ENCODE measurements around the gene SHISA2. TPM values are rescaled to one million over a fixed set of nuclear protein-coding genes. Genes with fewer than 3 reads are reported as not detected.
"Not testable (repeated sequence)": the region's sequence is repeated elsewhere in the genome, so short reads cannot be mapped to it uniquely, and the experiment has no call there.

The SHISA2 gene
- total RNA-seq, 1 experiment from 2014 or later: 8.1 TPM

- H3K27ac ChIP-seq (ENCODE audit: insufficient read length, low read depth, low read length): no peak overlapping the region
- H2BK120ac ChIP-seq (ENCODE audit: low read depth, low read length, poor library complexity, severe bottlenecking): no peak overlapping the region
- no peak overlapping the region for H3K4ac ChIP-seq (ENCODE audit: low read depth, low read length)
- Mint-ChIP-seq H3K9me3 (peaks cover 7 to 8% of the 10 kb centered on the region in 2 experiments), H3K4me1 (peaks cover 5 to 9% of the 10 kb centered on the region in 2 experiments), H3K27me3 (ENCODE audit: low read depth) (no peaks in the 10 kb centered on the region; the same call in 1 of the 2 replicates), H3K36me3 (ENCODE audit: insufficient read depth in 1 of 3, low read depth in 3 of 3) (peaks cover 0 to 5% (median 0%) of the 10 kb centered on the region in 3 experiments; a peak in 2 of 7 replicates), H3K4me3 (no peak overlapping the region), H3K27ac (no peak overlapping the region)
- no peak overlapping the region for H4K5ac ChIP-seq (ENCODE audit: insufficient read length, low read depth, low read length)
- no peak for DNase-seq
- H3K79me1 ChIP-seq (ENCODE audit: insufficient read depth, low read depth, low read length, poor library complexity, severe bottlenecking): no peaks in the 10 kb centered on the region
- H4K91ac ChIP-seq (ENCODE audit: insufficient read length, low read depth, low read length): no peak overlapping the region
- H3K9me3 ChIP-seq (ENCODE audit: control insufficient read depth, low read depth, low read length): no peaks in the 10 kb centered on the region
- H3K14ac ChIP-seq (ENCODE audit: insufficient read depth, low read length): no peak overlapping the region
- no peak overlapping the region for H2AFZ ChIP-seq (ENCODE audit: low read length)
- H4K8ac ChIP-seq (replicated peaks; ENCODE audit: insufficient read length, low read depth, low read length): no peak overlapping the region
- no peak overlapping the region for H2BK15ac ChIP-seq (ENCODE audit: low read depth, low read length)
- no peaks in the 10 kb centered on the region for H4K20me1 ChIP-seq (ENCODE audit: control insufficient read depth, insufficient read depth, insufficient read length)
- no peak overlapping the region for H2BK20ac ChIP-seq (ENCODE audit: low read depth, low read length, poor library complexity, severe bottlenecking)
- no peaks in the 10 kb centered on the region for H3K27me3 ChIP-seq (ENCODE audit: insufficient read depth, low read length)
- no peak overlapping the region for H3K9ac ChIP-seq (ENCODE audit: extremely low read depth, insufficient read length, low read length)
- H2BK5ac ChIP-seq (ENCODE audit: insufficient read length, low read length): no peak overlapping the region
- H3K4me1 ChIP-seq (ENCODE audit: insufficient read depth, low read length): no peaks in the 10 kb centered on the region
- no peak overlapping the region for H3K23ac ChIP-seq (ENCODE audit: insufficient read length, low read depth, low read length)
- TF ChIP-seq, protein P1, sequence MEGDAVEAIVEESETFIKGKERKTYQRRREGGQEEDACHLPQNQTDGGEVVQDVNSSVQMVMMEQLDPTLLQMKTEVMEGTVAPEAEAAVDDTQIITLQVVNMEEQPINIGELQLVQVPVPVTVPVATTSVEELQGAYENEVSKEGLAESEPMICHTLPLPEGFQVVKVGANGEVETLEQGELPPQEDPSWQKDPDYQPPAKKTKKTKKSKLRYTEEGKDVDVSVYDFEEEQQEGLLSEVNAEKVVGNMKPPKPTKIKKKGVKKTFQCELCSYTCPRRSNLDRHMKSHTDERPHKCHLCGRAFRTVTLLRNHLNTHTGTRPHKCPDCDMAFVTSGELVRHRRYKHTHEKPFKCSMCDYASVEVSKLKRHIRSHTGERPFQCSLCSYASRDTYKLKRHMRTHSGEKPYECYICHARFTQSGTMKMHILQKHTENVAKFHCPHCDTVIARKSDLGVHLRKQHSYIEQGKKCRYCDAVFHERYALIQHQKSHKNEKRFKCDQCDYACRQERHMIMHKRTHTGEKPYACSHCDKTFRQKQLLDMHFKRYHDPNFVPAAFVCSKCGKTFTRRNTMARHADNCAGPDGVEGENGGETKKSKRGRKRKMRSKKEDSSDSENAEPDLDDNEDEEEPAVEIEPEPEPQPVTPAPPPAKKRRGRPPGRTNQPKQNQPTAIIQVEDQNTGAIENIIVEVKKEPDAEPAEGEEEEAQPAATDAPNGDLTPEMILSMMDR (conservative IDR thresholded peaks at IDR 0.05): peak; percentile 61
- no peak overlapping the region for H2AK5ac ChIP-seq (ENCODE audit: insufficient read length, low read length)
- H3T11ph ChIP-seq (ENCODE audit: low read length): no peak overlapping the region
- no peaks in the 10 kb centered on the region for H3K23me2 ChIP-seq (ENCODE audit: insufficient read length, low read depth, low read length, poor library complexity, severe bottlenecking)
- H2BK12ac ChIP-seq (ENCODE audit: insufficient read length, low read depth, low read length): no peak overlapping the region
- no peak overlapping the region for H3K18ac ChIP-seq (ENCODE audit: insufficient read length, low read depth, low read length)
- WGBS (ENCODE audit: extremely low coverage, insufficient read length, low lambda C conversion rate): no CpG with 5 or more reads among the region's 1 CpG
- H3K4me2 ChIP-seq (ENCODE audit: insufficient read depth, insufficient read length, low read length): no peak overlapping the region
- no peaks in the 10 kb centered on the region for H3K79me2 ChIP-seq (ENCODE audit: insufficient read depth, low read length)
- no peak overlapping the region for H3K56ac ChIP-seq (ENCODE audit: insufficient read length, low read depth, low read length)
Observed at GRCh38 chr13:26095338-26095737, 43.5 kb upstream of the SHISA2 start.

DNA sequence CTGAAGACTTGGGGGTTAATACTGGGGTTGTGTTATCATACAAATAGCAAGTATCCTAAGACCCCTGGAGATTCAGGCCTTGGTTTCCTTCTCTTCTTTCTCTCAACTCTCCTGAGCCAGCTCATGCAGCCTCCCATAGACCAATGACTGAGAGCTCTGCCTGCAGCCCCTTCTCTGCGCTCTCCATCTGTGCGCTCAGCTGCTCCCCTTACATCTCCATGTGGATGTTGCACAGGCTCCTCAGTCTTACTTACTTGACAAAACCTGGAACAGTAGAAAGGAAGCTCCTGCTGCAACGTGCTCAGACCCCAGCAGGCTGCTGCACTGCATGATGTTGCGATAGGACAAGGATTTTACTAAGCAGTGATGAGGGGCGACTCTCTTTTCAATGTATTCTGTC is 25.0 kb upstream of the SHISA2 start:
- not testable (repeated sequence) for H4K8ac ChIP-seq (replicated peaks; ENCODE audit: insufficient read length, low read depth, low read length); H3K4me3 Mint-ChIP-seq; H3K4me1 ChIP-seq (ENCODE audit: insufficient read depth, low read length); H3K9me3 Mint-ChIP-seq; H3K9ac ChIP-seq (ENCODE audit: extremely low read depth, insufficient read length, low read length); H4K5ac ChIP-seq (ENCODE audit: insufficient read length, low read depth, low read length); H2AFZ ChIP-seq (ENCODE audit: low read length); H3K79me1 ChIP-seq (ENCODE audit: insufficient read depth, low read depth, low read length, poor library complexity, severe bottlenecking); H2BK5ac ChIP-seq (ENCODE audit: insufficient read length, low read length); H2BK20ac ChIP-seq (ENCODE audit: low read depth, low read length, poor library complexity, severe bottlenecking); H3K36me3 Mint-ChIP-seq (ENCODE audit: insufficient read depth in 1 of 3, low read depth in 3 of 3); H3K9me3 ChIP-seq (ENCODE audit: control insufficient read depth, low read depth, low read length); H4K91ac ChIP-seq (ENCODE audit: insufficient read length, low read depth, low read length); H3K27ac ChIP-seq (ENCODE audit: insufficient read length, low read depth, low read length); H3K27ac Mint-ChIP-seq; H2AK5ac ChIP-seq (ENCODE audit: insufficient read length, low read length); H3K56ac ChIP-seq (ENCODE audit: insufficient read length, low read depth, low read length); H3K23me2 ChIP-seq (ENCODE audit: insufficient read length, low read depth, low read length, poor library complexity, severe bottlenecking); H3K4me2 ChIP-seq (ENCODE audit: insufficient read depth, insufficient read length, low read length); H2BK12ac ChIP-seq (ENCODE audit: insufficient read length, low read depth, low read length); H3T11ph ChIP-seq (ENCODE audit: low read length); H2BK15ac ChIP-seq (ENCODE audit: low read depth, low read length); H3K18ac ChIP-seq (ENCODE audit: insufficient read length, low read depth, low read length); H3K27me3 Mint-ChIP-seq (ENCODE audit: low read depth); H4K20me1 ChIP-seq (ENCODE audit: control insufficient read depth, insufficient read depth, insufficient read length); H3K79me2 ChIP-seq (ENCODE audit: insufficient read depth, low read length); H3K27me3 ChIP-seq (ENCODE audit: insufficient read depth, low read length); H3K23ac ChIP-seq (ENCODE audit: insufficient read length, low read depth, low read length); H3K4ac ChIP-seq (ENCODE audit: low read depth, low read length); H3K14ac ChIP-seq (ENCODE audit: insufficient read depth, low read length); DNase-seq; H2BK120ac ChIP-seq (ENCODE audit: low read depth, low read length, poor library complexity, severe bottlenecking)
- WGBS (ENCODE audit: extremely low coverage, insufficient read length, low lambda C conversion rate): no CpG with 5 or more reads among the region's 5 CpGs
- peaks cover 18 to 20% of the 10 kb centered on the region in 2 experiments for H3K4me1 Mint-ChIP-seq
